SHP77 treated with DMSO at 0.1 percent for 48 hours (cell line): ENCODE results near the gene LTBP4.
"Not testable (repeated sequence)": the region's sequence is repeated elsewhere in the genome, so short reads cannot be mapped to it uniquely, and the experiment has no call there.

Experiments
- DNase-seq: peaks from one replicate; lab custom pipeline; 2025; lab: John Stamatoyannopoulos, UW

The LTBP4 gene

DNA sequence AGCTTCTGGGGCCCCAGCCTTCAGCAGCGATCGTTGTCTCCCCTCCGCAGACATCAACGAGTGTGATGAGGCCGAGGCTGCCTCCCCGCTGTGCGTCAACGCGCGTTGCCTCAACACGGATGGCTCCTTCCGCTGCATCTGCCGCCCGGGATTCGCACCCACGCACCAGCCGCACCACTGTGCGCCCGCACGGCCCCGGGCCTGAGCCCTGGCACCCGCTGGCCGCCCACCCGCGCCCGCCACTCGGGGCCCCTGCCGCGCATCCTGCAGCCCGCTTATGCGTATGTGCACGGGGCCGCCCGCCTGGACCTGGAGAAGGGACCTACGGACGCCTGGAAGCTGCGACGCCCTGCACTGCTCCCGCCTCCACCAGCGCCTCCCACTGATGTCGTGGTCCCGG lies 28.2 kb downstream of the LTBP4 start:
- DNase-seq, result no peak

DNA sequence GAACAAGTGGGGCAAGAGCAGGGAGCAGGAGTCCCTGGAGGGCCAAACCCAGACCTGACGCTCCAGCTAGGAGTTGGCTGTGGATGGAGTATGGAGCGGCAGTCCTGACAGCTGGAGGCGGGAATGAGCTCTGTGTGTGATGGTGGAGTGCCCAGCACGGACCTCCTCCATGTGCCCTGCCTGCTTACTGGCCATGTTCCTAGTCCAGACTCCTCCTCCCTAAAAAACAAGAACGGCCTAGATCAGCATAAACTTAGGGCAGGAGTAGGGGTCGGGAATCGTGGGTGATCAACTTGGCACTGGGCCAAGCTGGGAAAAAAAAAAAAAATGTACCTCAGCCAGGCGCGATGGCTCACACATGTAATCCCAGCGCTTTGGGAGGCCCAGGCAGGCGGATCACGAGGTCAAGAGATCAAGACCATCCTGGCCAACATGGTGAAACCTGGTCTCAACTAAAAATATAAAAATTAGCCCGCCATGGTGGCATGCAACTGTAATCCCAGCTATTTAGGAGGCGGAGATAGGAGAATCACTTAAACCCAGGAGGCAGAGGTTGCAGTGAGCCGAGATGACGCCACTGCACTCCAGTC lies 29.5 kb downstream of the LTBP4 start:
- DNase-seq, result no peak

DNA sequence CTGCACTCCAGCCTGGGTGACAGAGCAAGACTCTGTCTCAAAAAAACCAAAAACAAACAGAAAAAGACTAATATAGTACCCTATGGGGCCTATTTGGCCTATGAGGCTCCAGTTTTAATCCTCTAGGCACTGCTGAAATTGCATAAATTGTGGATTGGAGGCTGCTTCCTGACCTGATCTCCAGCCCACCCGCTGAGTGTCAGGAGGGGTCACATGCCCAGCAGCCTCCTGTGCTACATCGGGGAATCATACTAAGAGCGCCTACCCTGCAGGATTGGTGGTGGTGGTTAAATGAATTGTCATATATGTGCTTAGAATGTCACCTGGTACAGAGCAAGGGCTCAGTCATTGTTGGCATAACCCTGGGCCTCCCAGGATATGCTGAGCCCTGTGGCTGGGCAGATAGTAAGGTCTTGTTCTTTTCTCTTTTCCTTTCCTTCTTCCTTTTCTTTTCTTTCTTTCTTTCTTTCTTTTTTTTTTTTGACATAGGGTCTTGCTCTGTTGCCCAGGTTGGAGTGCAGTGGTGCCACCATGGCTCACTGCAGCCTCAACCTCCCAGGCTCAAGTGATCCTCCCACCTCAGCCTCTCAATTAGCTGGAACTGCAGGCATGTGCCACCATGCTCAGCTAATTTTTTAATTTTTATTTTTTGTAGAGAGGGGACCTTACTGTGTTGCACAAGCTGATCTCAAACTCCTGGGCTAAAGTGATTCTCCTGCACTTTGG lies 31.3 kb downstream of the LTBP4 start:
- DNase-seq, result no peak

- no peak for DNase-seq
Observed at GRCh38 chr19:40633207-40633606, 32.0 kb downstream of the LTBP4 start.

DNA sequence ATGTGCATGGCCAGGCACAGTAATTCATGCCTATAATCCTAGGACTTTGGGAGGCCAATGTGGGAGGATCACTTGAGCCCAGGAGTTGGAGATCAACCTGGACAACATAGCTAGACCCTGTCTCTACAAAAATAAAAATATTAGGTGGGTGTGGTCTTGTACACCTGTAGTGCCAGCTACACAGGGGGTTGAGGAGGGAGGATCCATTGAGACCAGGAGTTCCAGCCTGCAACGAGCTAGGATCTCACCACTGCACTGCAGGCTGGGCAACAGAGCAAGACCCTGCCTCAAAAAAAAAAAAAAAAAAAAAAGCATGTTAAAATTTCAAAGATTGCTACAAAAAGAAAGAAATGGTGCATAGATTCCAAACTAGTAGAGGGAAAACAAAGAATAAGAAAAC lies 37.2 kb downstream of the LTBP4 start:
- DNase-seq, result no peak

DNA sequence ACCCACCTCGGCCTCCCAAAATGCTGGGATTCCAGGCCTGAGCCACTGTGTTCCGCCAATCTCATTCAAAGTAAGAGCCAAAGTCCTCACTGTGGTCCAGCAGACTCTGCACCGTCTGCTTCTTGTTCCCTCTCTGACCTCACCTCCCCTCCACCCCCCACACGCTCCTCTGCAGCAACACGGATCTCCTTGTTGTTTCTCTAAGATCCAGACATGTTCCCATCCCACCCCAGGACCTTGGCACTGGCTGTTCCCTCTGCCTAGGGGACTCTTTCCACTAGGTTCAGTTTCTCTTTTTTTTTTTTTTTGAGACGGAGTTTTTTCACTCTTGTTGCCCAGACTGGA lies 38.4 kb downstream of the LTBP4 start:
- DNase-seq, result no peak

GRCh38 chr19:40640744-40641143 lies 39.6 kb downstream of the LTBP4 start:
- DNase-seq, result no peak

GRCh38 chr19:40641281-40641680 lies 40.1 kb downstream of the LTBP4 start:
- no peak for DNase-seq

GRCh38 chr19:40642051-40642706 lies 41.0 kb downstream of the LTBP4 start:
- DNase-seq, result no peak

- DNase-seq, result no peak
Observed at GRCh38 chr19:40642757-40643305, 41.7 kb downstream of the LTBP4 start.

DNA sequence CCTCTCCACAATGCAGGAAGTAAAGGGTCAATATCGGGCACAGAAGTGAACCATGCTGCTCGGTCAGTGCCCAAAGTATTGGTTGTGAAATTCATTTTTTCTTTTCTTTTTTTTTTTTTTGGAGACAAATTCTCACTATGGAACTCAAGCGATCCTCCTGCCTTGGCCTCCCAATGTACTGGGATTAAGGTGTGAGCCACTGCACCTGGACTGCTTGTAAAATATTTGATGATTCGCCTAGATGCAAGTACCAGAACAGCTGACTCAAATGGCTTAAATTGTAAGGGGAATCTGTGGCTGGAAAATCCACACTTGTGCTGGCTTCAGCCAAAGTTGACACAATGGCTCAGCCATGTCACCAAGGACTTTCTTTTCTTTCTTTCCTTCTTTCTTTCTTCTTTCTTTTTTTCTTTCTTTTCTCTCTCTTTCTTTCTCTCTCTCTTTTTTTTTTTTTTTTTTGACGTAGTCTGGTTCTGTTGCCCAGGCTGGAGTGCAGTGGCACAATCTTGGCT lies 45.6 kb downstream of the LTBP4 start:
- no peak for DNase-seq

DNA sequence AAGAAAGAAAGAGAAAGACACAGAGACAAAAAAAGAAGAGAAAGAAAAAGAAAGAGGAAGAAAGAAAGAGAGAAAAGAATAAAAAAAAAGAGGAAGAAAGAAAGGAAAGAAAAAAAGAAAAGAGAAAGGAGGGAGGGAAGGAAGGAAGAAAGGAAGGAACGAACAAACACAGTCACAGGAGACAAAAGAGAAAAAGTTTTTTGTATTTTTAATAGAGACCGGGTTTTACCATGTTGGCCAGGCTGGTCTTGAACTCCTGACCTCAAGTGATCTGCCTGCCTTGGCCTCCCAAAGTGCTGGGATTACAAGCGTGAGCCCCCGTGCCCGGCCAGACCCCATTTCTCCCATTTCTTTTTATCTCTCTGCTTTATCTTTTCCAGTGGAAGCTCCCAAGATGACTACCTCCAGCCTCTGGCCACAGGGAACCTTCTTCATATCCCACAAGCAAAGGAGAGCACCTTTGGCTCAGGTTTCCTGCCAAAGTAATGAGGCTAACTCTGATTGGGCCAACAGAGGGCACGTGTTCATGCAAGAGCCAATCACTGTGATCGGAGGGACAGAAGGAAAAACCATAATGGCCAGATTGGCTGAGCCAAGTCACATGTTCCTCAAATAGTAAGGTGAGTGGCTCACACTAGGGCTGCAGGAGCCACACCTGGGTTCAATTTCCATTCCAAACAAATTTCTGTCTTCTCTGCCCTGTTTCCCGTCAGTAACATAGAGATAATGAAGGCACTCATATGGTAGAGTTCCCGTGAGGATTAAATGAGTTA lies 48.9 kb downstream of the LTBP4 start:
- not testable (repeated sequence) for DNase-seq

DNA sequence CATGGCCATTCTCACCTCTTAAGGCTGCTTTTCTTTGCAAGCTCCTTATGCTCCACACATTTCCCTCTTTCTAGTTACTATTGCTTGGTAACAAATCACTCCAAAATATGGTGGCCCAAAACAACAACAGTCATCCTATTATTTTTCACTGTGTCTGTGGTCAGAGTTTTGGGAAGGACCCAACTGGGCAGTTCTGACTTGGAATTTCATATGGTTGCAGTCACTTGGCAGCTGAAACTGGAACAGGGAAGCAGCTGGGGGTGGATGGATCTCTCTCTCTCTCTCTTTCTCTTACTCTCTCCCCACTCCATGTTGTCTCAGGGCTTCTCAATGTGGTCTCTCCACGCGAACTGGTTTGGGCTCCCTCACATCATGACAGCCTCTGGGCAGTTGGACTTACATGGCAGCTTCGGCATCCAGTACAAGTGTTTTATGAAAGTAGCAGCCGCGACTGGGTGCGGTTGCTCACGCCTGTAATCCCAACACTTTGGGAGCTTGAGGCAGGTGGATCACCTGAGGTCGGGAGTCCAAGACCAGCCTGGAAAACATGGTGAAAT lies 49.7 kb downstream of the LTBP4 start:
- no peak for DNase-seq

GRCh38 chr19:40652303-40652702 lies 51.1 kb downstream of the LTBP4 start:
- not testable (repeated sequence) for DNase-seq

- DNase-seq, result not testable (repeated sequence)
Observed at GRCh38 chr19:40655684-40656083, 54.5 kb downstream of the LTBP4 start.

DNA sequence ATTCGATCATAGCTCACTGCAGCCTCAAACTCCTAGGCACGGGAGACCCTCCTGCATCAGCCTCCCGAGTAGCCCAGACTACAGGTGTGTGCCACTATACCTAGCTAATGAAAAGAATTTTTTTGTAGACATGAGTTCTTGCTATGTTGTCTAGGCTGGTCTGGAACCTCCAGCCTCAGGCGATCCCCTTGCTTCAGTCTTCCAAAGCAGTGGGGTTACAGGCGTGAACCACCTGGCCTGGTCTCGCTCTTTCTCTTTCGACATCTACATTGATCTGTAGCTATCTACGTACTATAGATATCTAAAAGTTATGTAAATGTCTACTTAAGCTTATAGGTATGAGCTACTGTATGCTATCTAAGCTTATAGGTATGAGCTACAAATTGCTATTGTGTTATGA lies 56.9 kb downstream of the LTBP4 start:
- DNase-seq, result no peak

DNA sequence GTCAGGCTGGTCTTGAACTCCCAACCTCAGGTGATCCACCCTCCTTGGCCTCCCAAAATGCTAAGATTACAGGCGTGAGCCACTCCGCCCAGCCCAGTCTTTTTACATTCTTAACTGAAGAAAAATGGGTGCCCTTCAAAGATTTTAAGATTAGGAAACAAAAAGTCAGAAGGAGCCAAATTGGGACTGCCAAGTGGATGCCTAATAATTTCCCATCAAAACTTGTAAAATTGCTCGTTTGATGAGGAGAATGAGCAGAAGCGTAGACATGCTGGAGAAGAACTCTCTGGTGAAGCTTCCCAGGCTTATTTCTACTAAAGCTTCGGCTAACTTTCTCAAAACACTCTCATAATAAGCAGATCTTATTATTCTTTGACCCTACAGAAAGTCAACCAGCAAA lies 57.9 kb downstream of the LTBP4 start:
- DNase-seq, result no peak

DNA sequence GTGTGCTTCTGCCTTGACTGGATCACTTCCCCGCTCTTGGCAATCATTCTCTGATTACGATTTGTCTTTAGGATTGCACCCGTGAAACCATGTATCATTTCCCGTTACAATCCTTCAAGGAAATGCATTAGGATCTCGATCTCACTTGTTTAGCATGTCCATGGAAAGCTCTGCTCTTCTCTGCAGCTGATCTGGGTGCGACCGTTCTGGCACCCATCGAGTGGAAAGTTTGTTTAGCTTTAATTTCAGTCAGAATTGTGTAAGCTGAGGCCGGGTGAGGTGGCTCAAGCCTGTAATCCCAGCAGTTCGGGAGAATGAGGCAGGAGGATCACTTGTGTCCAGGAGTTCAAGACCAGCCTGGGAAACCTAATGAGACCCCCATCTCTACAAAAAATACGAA lies 58.4 kb downstream of the LTBP4 start:
- no peak for DNase-seq

- DNase-seq, result no peak
Observed at GRCh38 chr19:40661616-40662015, 60.4 kb downstream of the LTBP4 start.

- peak; percentile 57 for DNase-seq
Observed at GRCh38 chr19:40662925-40663694, 61.9 kb downstream of the LTBP4 start.
